ENCODE data around the gene GIGYF2.

DNA sequence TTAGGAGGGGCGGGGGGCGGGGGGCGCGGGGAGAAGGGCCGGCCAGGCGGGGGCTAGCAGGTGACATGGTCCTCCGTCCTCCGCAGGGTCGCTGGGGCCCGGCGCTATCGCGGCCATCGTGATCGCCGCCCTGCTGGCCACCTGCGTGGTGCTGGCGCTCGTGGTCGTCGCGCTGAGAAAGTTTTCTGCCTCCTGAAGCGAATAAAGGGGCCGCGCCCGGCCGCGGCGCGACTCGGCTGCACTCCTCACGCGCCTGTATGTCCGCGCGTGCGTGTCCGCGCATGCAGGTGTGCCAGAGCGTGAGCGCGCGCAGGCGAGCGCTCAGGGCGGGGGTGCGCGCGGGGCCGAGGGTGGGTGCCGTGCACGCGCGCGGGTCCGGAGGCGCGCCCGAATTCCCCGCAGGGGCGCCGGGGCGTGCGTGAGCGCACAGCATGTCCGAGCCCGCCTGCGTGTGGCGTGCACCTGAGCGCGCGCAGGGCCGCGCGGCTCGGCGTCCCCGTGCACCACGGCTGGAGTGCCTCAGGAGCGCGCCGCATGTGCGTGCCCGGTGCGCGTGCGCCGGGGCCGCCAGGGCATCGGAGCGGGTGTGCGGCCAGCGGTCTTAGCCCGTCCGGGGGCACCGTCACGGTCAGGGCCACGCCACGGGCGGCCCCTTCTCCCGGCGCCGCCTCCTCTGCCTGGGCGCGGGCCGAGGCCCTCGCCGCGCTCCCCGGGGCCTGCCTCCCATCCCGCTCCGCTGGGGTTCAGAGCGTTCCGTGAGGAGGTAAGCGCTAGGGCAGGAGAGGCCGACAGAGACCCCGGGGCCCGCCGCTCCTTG lies 179.2 kb downstream of the GIGYF2 start:
- TF ChIP-seq, protein P1, sequence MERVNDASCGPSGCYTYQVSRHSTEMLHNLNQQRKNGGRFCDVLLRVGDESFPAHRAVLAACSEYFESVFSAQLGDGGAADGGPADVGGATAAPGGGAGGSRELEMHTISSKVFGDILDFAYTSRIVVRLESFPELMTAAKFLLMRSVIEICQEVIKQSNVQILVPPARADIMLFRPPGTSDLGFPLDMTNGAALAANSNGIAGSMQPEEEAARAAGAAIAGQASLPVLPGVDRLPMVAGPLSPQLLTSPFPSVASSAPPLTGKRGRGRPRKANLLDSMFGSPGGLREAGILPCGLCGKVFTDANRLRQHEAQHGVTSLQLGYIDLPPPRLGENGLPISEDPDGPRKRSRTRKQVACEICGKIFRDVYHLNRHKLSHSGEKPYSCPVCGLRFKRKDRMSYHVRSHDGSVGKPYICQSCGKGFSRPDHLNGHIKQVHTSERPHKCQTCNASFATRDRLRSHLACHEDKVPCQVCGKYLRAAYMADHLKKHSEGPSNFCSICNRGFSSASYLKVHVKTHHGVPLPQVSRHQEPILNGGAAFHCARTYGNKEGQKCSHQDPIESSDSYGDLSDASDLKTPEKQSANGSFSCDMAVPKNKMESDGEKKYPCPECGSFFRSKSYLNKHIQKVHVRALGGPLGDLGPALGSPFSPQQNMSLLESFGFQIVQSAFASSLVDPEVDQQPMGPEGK (CRISPR knock-in tag; IDR thresholded peaks at IDR 0.05; ENCODE audit: borderline replicate concordance), result no peak
- no peak for TF ChIP-seq GLIS3 (CRISPR knock-in tag; IDR thresholded peaks at IDR 0.05)
- TF ChIP-seq ZNF8 (CRISPR knock-in tag; IDR thresholded peaks at IDR 0.05), result no peak
- TF ChIP-seq RARB (CRISPR knock-in tag; IDR thresholded peaks at IDR 0.05), result no peak
- TF ChIP-seq TOX (CRISPR knock-in tag; IDR thresholded peaks at IDR 0.05; ENCODE audit: borderline replicate concordance), result no peak
- no peak for TF ChIP-seq ESRRG (CRISPR knock-in tag; IDR thresholded peaks at IDR 0.05)
- no peak for TF ChIP-seq CREB5 (CRISPR knock-in tag; IDR thresholded peaks at IDR 0.05; ENCODE audit: low read depth)
- no peak for TF ChIP-seq TCF4 (CRISPR knock-in tag; IDR thresholded peaks at IDR 0.05; ENCODE audit: borderline replicate concordance)
- no peak for TF ChIP-seq ZC3H10 (CRISPR knock-in tag; IDR thresholded peaks at IDR 0.05)

All from SK-N-SH treated with all-trans-retinoic acid at 6 μM for 48 hours (cell line).